Stimulated activated CD8-positive, alpha-beta memory T cell treated with anti-CD3 and anti-CD28 coated beads, Interleukin-12 subunit alpha, Interleukin-12 subunit beta, amount 100 ng/mL, for 24 hours (primary cell): ENCODE results near the gene SLC29A4.
"Not testable (repeated sequence)": the region's sequence is repeated elsewhere in the genome, so short reads cannot be mapped to it uniquely, and the experiment has no call there.

ENCODE experiments used
- DNase-seq: peaks from one replicate; pipeline ENCODE4 v3.0.0-alpha.2; 2020; ENCODE audit errors: extremely low read depth

Gene SLC29A4, protein sequence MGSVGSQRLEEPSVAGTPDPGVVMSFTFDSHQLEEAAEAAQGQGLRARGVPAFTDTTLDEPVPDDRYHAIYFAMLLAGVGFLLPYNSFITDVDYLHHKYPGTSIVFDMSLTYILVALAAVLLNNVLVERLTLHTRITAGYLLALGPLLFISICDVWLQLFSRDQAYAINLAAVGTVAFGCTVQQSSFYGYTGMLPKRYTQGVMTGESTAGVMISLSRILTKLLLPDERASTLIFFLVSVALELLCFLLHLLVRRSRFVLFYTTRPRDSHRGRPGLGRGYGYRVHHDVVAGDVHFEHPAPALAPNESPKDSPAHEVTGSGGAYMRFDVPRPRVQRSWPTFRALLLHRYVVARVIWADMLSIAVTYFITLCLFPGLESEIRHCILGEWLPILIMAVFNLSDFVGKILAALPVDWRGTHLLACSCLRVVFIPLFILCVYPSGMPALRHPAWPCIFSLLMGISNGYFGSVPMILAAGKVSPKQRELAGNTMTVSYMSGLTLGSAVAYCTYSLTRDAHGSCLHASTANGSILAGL

DNA sequence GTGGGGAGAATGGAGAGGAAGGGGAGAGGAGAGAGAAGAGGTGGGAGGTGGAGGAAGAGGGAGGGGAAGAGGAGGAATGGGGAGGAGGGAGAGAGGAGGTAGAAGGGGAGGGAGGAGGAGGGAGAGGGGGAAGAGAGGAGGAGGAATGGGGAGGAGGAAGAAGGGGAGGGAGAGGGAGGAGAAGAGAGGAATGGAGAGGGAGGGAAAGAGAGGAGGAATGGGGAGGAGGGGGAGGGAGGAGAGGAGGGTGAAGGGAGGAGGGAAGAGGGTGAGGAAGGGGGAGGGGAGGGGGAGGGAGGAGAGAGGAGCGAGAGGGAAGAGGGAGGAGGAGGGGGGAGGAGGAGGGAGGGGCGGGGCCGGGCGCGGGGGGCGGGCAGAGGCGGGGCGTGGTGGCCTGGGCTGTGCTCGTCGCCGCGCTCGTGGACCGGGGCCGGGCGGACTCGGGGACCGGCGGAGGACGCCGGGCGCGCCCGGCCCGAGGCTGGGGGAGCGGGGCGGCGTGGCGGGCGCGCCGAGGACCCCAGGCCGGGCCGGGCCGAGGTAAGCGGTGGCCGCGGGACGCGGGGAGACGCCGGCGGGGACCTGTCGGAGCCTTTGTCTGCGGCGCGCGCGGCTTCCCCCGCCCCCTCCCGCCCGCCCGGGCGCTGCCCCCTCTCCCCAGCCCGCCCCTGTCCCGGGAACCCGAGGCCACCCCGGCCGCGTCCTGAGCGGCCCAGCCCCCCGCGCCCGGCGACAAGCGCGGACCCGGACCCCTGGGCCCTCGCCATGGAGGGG is at the start of gene SLC29A4:
SLC29A4 (plus strand) TSS at position 401 of the 774 bp plus-strand sequence. CDS start 4,874 bp downstream, outside the sequence.
- DNase-seq: no peak

DNA sequence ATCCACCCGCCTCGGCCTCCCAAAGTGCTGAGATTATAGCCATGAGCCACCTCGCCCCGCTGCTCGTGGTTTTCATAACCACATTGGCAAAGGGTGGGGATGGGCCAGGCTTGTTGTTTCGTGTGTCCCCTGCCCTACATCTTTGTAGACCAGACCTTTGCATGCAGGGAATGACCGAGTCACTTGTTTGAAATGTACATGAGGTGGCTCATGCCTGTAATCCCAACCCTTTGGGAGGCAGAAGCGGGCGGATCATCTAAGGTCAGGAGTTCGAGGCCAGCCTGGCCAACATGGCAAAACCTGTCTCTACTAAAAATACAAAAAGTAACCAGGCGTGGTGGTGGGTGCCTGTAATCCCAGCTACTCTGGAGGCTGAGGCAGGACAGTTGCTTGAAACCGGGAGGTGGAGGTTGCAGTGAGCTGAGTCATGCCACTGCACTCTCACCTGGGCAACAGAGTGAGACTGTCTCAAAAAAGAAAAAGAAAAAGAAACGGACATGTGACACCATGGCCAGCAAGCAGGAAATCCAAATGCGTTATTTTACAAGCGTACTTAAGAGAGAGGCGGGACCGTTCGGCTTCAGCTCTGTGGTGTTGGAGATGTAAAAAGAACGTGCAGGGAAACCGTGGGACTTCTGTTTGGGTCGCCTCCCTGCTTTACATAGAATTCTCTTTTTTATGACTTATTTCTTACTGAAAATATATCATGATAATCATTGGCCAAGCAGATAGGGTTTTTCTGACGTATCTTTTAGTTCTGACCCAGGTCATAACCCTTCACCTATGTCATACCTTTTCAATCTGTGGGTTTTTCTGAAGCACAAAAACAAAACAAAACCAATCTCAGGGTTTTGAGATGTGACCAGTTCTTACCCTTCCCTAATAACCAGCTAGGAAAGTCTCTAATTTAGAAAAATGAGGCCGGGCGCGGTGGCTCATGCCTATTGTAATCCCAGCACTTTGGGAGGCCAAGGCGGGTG is 47.6 kb upstream of the SLC29A4 start:
- DNase-seq: no peak

DNA sequence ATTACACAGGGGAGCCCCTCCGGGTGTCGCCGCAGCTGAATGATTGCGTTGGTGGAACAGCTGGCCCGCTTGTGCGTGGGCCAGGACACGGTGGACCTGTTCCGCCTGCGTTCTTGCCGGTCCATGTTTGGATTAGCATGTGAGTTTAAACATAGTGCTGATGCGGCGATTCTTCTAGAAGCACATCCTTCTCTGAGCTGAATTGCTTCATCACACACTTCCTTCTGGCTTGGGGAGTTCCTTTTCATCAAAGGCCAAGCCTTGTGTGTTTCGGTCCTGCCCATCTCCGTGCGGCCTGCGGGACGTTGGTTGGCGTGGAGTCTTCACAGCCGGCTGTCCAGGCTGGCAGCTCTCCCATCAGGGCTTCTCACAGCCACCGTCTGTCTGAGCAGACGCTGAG is 45.5 kb upstream of the SLC29A4 start:
- no peak for DNase-seq

DNA sequence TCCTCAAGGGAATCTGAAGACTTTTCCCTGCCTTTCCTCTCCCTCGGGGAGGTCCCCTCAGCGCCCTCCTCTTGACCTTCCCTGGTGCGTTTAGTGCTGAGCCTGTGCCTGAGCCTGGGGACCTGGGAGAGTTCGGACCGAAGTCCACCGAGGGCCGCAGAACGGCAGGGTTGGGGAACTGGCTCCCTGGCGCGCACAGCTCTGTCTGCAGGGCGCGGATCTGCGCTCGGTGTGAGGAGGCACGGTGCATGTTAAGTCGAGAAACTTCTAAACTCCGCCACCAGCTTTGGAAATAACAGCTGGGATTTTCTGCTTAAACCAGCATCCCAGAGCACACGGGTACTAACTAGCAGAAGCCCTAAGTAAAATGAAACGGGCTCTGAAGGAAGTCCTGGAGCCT is 44.2 kb upstream of the SLC29A4 start:
- no peak for DNase-seq

GRCh38 chr7:5243261-5243660 is 39.5 kb upstream of the SLC29A4 start:
- no peak for DNase-seq

GRCh38 chr7:5248201-5248885 is 34.4 kb upstream of the SLC29A4 start:
- no peak for DNase-seq

GRCh38 chr7:5250787-5251186 is 32.0 kb upstream of the SLC29A4 start:
- not testable (repeated sequence) for DNase-seq

DNA sequence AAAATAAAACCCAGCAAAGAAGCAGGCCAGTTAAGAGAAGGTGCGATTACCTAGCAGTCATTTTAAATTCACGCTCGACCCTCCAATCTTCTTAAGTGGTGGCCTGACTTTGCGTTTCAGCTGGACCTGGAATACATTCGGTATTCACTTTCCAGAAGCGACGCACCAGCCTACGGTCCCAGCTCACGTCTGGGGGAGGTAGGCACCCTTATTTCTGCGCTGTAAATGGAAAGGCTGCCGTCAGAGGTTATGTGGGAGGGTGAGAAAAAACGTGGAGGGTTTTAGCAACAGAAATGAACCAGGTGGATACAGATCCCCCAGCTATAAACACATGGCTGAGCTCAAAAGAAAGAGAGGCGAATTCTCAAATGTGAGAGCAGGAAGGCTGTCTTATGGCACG is 29.2 kb upstream of the SLC29A4 start:
- not testable (repeated sequence) for DNase-seq

GRCh38 chr7:5254371-5254770 is 28.4 kb upstream of the SLC29A4 start:
- not testable (repeated sequence) for DNase-seq

DNA sequence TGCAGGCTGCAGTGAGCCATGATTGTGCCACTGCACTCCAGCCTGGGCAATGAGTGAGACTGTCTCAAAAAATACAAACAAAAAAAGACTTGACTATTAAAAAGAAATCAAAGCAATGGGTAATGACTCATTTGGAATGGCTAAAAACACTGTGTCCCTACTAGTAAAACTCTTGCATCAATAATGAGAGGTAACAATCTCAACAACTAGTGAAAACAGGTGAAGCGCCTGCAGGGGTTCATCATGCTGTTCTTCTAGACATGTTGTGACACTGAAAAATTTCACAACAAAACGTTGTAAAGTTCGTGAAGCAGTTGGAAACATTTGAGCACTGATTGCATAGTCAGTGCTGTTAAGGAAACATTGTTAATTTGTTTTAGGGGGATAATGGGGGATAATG is 26.9 kb upstream of the SLC29A4 start:
- DNase-seq: no peak

DNA sequence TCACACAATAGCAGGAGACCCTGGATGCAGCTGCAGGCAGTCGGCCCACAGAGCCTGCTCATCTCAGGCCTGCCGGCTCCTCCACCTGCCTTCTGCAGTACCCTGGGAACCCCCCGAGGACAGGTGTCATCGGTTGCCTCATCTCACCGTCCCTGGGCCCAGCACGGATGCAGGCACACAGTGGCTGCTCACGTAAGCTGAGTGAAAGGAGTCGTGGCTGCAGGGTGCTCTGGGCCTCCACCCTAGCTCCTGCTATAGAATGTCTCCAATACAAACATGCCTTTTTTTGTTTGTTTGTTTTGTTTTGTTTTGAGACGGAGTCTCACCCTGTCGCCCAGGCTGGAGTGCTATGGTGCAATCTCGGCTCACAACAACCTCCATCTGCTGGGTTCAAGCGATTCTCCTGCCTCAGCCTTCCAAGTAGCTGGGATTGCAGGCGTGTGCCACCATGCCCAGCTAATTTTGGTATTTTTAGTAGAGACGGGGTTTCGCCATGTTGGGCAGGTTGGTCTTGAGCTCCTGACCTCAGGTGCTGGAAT is 22.1 kb upstream of the SLC29A4 start:
- DNase-seq: not testable (repeated sequence)

DNA sequence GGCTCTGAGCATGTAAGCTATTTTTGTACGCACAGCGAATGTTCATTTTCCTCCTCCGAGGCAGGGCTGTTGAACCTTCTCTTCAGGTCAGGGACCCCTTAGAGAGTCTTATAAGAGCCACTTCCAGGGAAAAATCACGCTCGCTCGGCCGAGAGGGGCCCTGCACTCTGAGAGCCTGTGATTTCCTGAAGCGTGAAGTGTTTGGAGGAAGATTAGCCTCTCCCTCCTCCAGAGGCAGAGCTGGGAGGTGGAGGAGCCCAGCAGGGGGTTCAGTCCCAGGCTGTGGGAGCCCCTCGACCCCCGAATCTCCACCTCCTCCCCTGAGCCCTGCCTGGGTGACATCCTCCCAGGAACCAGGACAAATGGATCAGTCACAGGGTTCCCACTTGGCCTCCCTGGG is 19.7 kb upstream of the SLC29A4 start:
- DNase-seq: not testable (repeated sequence)

DNA sequence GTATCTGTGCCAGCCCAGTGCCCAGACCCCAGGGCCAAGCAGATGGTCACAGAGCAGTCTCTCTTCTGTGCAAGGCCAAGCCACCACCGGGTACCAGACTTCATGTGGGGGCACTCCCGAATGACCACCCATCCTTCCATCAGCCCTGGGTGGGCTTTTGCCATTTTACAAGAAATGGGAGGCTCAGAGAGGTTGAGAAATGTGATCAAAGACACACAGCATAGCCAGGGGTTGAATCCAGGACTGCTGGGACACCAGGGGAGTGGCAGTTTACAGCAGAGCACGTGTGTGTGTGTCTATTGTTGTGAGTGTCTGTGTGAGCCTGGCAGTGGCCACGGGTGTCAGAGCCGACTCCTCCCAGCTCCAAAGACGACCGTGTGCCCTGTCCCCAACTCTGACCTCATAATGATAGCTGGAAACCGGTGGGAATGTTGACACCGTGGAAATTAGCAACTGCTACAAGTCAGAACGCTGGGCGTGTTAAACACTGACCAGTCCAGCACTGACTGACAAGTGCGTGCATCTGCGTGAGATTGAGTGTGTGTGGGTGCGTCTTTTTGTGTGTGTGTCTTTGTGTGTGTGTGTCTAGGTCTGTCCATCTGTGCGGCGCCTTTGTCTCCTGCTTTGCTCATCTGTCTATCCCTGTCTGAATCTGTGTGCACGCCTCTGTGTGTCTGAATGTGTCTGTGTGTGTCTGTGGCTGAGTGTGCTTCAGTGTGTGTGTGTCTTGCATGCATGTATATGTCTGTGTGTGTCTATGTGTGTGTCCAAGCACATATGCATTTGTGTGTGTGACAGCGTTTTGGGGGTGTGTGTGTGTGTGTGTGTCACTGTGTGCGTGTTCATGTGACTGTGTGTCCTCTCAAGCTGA is 17.2 kb upstream of the SLC29A4 start:
- no peak for DNase-seq

GRCh38 chr7:5266191-5267028 is 16.3 kb upstream of the SLC29A4 start:
- DNase-seq: no peak

- DNase-seq: not testable (repeated sequence)
These were observed 14.9 kb upstream of the SLC29A4 start for GRCh38 chr7:5267829-5268228.

DNA sequence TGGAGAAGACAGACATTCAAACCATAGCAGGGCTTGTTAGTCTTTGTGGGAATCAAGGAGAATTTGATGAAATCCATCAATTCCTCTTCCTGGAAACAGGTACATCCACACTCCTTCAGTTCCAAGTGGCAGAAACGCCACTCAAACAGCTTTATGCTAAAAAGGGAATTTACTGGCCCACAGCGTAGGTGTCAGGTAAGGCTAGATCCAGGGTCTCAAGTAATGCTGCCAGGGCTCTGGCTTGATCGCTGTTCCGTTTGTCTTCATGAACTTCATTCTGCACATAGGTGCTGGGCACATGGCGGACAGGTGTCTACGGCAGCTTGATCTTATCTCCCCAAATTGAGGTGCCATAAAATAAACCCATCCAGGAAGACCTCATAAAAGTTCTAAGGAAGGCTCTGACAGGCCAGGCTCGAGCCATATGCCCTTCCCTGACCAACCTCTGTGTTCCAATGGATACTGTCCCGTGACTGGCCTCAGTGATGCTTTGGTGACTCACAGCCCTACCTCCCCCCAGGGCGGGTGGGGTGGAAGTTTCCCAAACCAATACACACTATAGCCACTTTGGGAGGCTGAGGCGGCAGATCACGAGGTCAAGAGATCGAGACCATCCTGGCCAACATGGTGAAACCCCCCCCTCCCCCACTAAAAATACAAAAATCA is 12.6 kb upstream of the SLC29A4 start:
- not testable (repeated sequence) for DNase-seq

DNA sequence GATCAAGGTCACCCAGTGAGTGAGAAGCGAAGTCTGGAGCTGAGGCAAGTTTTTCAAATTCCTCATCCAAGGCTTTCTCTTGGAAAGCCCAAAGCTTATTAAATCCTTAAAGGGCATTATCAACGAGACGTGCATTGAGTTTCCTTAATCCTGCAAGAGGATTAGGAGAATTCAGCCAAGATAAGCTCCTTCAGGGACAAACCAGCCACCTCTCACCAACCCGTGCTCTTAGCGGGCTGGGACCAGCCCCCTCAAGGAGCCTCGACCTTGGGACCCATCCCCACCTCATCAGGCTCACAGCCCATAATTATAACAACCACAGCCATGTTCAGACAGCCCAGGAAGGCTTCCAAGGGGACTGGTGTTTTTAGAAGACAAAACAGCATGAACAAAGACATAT is 12.0 kb upstream of the SLC29A4 start:
- no peak for DNase-seq

GRCh38 chr7:5273831-5274405 is 8.8 kb upstream of the SLC29A4 start:
- DNase-seq: not testable (repeated sequence)
